H1 (cell line): ENCODE results near the gene JMJD8. TPM values are rescaled to one million over a fixed set of nuclear protein-coding genes. Genes with fewer than 3 reads are reported as not detected.

Experiments used
- CTCF ChIA-PET: fragments of 300-600 bp; sonication (Branson Sonifier 250); formaldehyde crosslinking; loops from one replicate; lab custom pipeline; 2021; ENCODE audit not compliant: partially characterized antibody; lab: Charles Lee
- POLR2A ChIA-PET: fragments of 300-600 bp; sonication (Branson Sonifier 250); formaldehyde crosslinking; loops from one replicate; lab custom pipeline; 2021; ENCODE audit warnings: inconsistent platforms; ENCODE audit not compliant: partially characterized antibody; lab: Charles Lee
- DNase-seq, 2 experiments: peaks; one replicate each; pipeline versions ENCODE4 v3.0.0 to v3.0.0-alpha.2; 2010 to 2022; ENCODE audit warnings: low spot score in 2 of 2, low read depth in 1 of 2, mixed read lengths in 1 of 2
- FAIRE-seq: peaks from 2 replicates; lab custom pipeline; 2011; peaks lifted over from hg19 to GRCh38; lab: Jason Lieb, UNC
- H2AFZ ChIP-seq: 2 replicates; pipeline ENCODE4 v1.8.1; 2012; ENCODE audit warnings: low read length, inconsistent platforms
- H2AK5ac ChIP-seq: 2 replicates; pipeline ENCODE4 v1.6.1; 2013; ENCODE audit warnings: low read depth, low read length
- H2BK120ac ChIP-seq: replicated peaks from 2 replicates; pipeline ENCODE3; 2013; ENCODE audit warnings: low read depth, low read length, inconsistent platforms
- H2BK12ac ChIP-seq: 2 replicates; pipeline ENCODE4 v1.6.1; 2013; ENCODE audit warnings: low read depth, low read length
- H2BK15ac ChIP-seq: 2 replicates; pipeline ENCODE4 v1.6.1; 2013; ENCODE audit warnings: low read length
- H2BK20ac ChIP-seq: 2 replicates; pipeline ENCODE4 v1.6.1; 2013; ENCODE audit warnings: low read length
- H2BK5ac ChIP-seq: 2 replicates; pipeline ENCODE4 v1.6.1; 2013; ENCODE audit warnings: low read depth, low read length
- H3K14ac ChIP-seq: 2 replicates; pipeline ENCODE4 v1.6.1; 2013; ENCODE audit warnings: inconsistent platforms; ENCODE audit not compliant: insufficient read length
- H3K18ac ChIP-seq: 2 replicates; pipeline ENCODE4 v1.6.1; 2013; ENCODE audit warnings: low read length; ENCODE audit errors: extremely low read depth
- H3K23ac ChIP-seq: 2 replicates; pipeline ENCODE4 v1.6.1; 2013; ENCODE audit warnings: inconsistent platforms; ENCODE audit not compliant: insufficient read length
- H3K23me2 ChIP-seq: 2 replicates; pipeline ENCODE4 v1.6.1; 2013; ENCODE audit warnings: low read depth, low read length
- H3K27ac ChIP-seq: 2 replicates; pipeline ENCODE4 v1.6.1; 2011; ENCODE audit warnings: low read depth, low read length, inconsistent platforms
- H3K27me3 ChIP-seq, 4 experiments: replicated peaks in 1 of 4; 1 replicate in 1 of 4; 2 replicates in 3 of 4; pipeline versions ENCODE4 v1.6.1 to v1.8.1; 2011 to 2013; ENCODE audit warnings: low read length in 3 of 4, mild to moderate bottlenecking in 3 of 4, inconsistent platforms in 2 of 4, mixed read lengths in 2 of 4, moderate library complexity in 1 of 4; ENCODE audit not compliant: control insufficient read depth in 3 of 4, insufficient read depth in 3 of 4; ENCODE audit errors: extremely low read depth in 1 of 4
- H3K36me3 ChIP-seq, 4 experiments: 2 replicates each; pipeline versions ENCODE4 v1.6.1 to v1.8.1; 2011 to 2013; ENCODE audit warnings: mild to moderate bottlenecking in 4 of 4, low read length in 3 of 4, moderate library complexity in 2 of 4, control low read depth in 1 of 4, inconsistent platforms in 1 of 4; ENCODE audit not compliant: insufficient read depth in 4 of 4, control insufficient read depth in 2 of 4
- H3K4ac ChIP-seq: replicated peaks from 2 replicates; pipeline ENCODE3; 2013; ENCODE audit warnings: low read length, low read depth, mixed read lengths, inconsistent platforms; ENCODE audit not compliant: insufficient read length
- H3K4me1 ChIP-seq, 4 experiments: replicated peaks in 1 of 4; 1 replicate in 1 of 4; 2 replicates in 3 of 4; pipeline versions ENCODE4 v1.6.1 to v1.8.1; 2011 to 2013; ENCODE audit warnings: low read length in 3 of 4, inconsistent platforms in 2 of 4, mixed read lengths in 1 of 4; ENCODE audit not compliant: insufficient read depth in 4 of 4, control insufficient read depth in 3 of 4
- H3K4me2 ChIP-seq, 2 experiments: 2 replicates each; pipeline versions ENCODE4 v1.6.1 to v1.8.1; 2011 to 2013; ENCODE audit warnings: low read depth in 2 of 2, low read length in 2 of 2, control low read depth in 1 of 2, inconsistent platforms in 1 of 2, mild to moderate bottlenecking in 1 of 2; ENCODE audit not compliant: insufficient read depth in 1 of 2
- H3K4me3 ChIP-seq, 4 experiments: fragments of 200-600, 300-600 bp in 1 of 4; sonication (generic), shearing (Covaris generic), sonication (Bioruptor Twin) in 1 of 4; 2 replicates each; pipeline versions ENCODE4 v1.5.1 to v1.8.1; 2011 to 2016; ENCODE audit warnings: low read length in 4 of 4, low read depth in 3 of 4, control low read depth in 2 of 4, inconsistent platforms in 2 of 4, mild to moderate bottlenecking in 2 of 4, mixed read lengths in 1 of 4, moderate library complexity in 1 of 4; ENCODE audit not compliant: insufficient read depth in 2 of 4; ENCODE audit errors: extremely low read depth in 1 of 4
- H3K56ac ChIP-seq: replicated peaks from 2 replicates; pipeline ENCODE3; 2013; ENCODE audit warnings: low read depth, mild to moderate bottlenecking, mixed read lengths, low read length, inconsistent platforms; ENCODE audit not compliant: insufficient read length
- H3K79me1 ChIP-seq: 2 replicates; pipeline ENCODE4 v1.6.1; 2013; ENCODE audit warnings: low read depth, low read length, control low read depth
- H3K79me2 ChIP-seq, 2 experiments: 2 replicates each; pipeline versions ENCODE4 v1.6.1 to v1.8.1; 2012 to 2013; ENCODE audit warnings: low read length in 2 of 2, mild to moderate bottlenecking in 2 of 2, inconsistent platforms in 1 of 2; ENCODE audit not compliant: insufficient read depth in 2 of 2, control insufficient read depth in 1 of 2
- H3K9ac ChIP-seq, 4 experiments: replicated peaks in 1 of 4; 1 replicate in 1 of 4; 2 replicates in 3 of 4; pipeline versions ENCODE4 v1.6.1 to v1.8.1; 2011 to 2013; ENCODE audit warnings: low read depth in 3 of 4, low read length in 3 of 4, control low read depth in 2 of 4, mild to moderate bottlenecking in 2 of 4, moderate library complexity in 2 of 4, inconsistent platforms in 1 of 4; ENCODE audit errors: extremely low read depth in 1 of 4
- H3K9me3 ChIP-seq, 2 experiments: 2 replicates each; pipeline versions ENCODE4 v1.6.1 to v1.8.1; 2012 to 2013; ENCODE audit warnings: mild to moderate bottlenecking in 2 of 2, moderate library complexity in 2 of 2, control low read depth in 1 of 2, inconsistent platforms in 1 of 2, low read depth in 1 of 2, low read length in 1 of 2, mixed read lengths in 1 of 2; ENCODE audit not compliant: insufficient read depth in 2 of 2
- H4K20me1 ChIP-seq, 2 experiments: replicated peaks in 1 of 2; 2 replicates each; pipeline versions ENCODE3 to v1.8.1; 2011 to 2013; ENCODE audit warnings: inconsistent platforms in 2 of 2, low read length in 2 of 2, mild to moderate bottlenecking in 1 of 2; ENCODE audit not compliant: insufficient read depth in 2 of 2, control insufficient read depth in 1 of 2
- H4K5ac ChIP-seq: 2 replicates; pipeline ENCODE4 v1.6.1; 2013; ENCODE audit warnings: low read length, low read depth, mixed read lengths, inconsistent platforms; ENCODE audit not compliant: insufficient read length
- H4K8ac ChIP-seq: 2 replicates; pipeline ENCODE4 v1.8.0; 2013; ENCODE audit warnings: mild to moderate bottlenecking, moderate library complexity, low read length, inconsistent platforms; ENCODE audit not compliant: insufficient read depth; ENCODE audit errors: extremely low read depth
- H4K91ac ChIP-seq: replicated peaks from 2 replicates; pipeline ENCODE3; 2013; ENCODE audit warnings: low read length, mixed read lengths, inconsistent platforms; ENCODE audit not compliant: insufficient read length
- WGBS, 2 experiments: shearing (Covaris generic) in 1 of 2; methylation state at CpG; one replicate each; pipeline versions ENCODE4 v1.1.6 to v1.1.7; 2013 to 2015; ENCODE audit warnings: low lambda C conversion rate in 2 of 2, mixed read lengths in 2 of 2, inconsistent platforms in 1 of 2, low coverage in 1 of 2, missing lambda C conversion rate in 1 of 2; ENCODE audit not compliant: insufficient replicate concordance in 2 of 2, insufficient coverage in 1 of 2, insufficient read length in 1 of 2; ENCODE audit errors: extremely low coverage in 1 of 2, missing lambda C conversion rate in 1 of 2; 5-methylcytosine and 5-hydroxymethylcytosine counted together
- polyA plus RNA-seq, 7 experiments: library from polyadenylated mRNA; depleted of rRNA in 3 of 7; stranded (reverse) in 5 of 7; unstranded in 2 of 7; fragments of >200 nt in 5 of 7; fragments of 200-250 nt in 2 of 7; gene quantifications; 1 replicate in 5 of 7; 2 replicates in 1 of 7; 4 replicates in 1 of 7; pipeline versions ENCODE4 v1.2.1 to v1.2.3, GENCODE V29; 2011 to 2013; ENCODE audit warnings: missing spikeins in 2 of 7, mixed read lengths in 2 of 7
- total RNA-seq: library from RNA; stranded (reverse); fragmentation: NEBNext Ultra II Directional; extraction: Animal tissue kit (Norgen Biotek cat#: 25700); gene quantifications from 2 replicates; pipeline ENCODE4 v1.2.1, GENCODE V29; 2021
- TF ChIP-seq, protein P1 (sequence below): IDR thresholded peaks from 2 replicates; pipeline ENCODE4 v1.6.1; 2012; ENCODE audit warnings: inconsistent platforms
- TF ChIP-seq, protein P2 (sequence below): IDR thresholded peaks from 2 replicates; pipeline ENCODE4 v1.6.1; 2012; ENCODE audit warnings: low read length, inconsistent platforms

Gene JMJD8
- total and polyA plus RNA-seq, 2 of the 8 experiments (the other 6 are each of a cell fraction or from before 2014, with no cell fraction given) = 46.4 to 87.4 TPM

DNA sequence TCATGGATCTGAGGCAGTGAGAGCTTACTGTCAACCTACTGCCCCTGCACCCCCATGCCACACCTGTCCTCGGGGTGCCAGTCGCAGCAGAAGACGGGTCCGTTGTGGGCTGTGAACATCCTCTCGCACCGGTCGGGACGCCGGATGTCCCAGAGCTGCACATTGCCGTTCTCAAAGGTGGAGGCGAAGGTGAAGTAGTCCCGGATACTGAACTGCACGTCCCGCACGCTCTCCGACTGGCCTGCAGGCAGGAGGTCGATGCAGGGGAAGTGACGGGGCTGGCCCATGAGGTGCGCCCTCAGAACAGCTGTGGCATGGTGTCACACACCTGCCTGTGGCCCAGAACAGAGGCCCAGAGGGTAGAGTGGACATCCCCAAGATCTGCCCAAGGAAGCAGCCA lies 3.4 kb upstream of the JMJD8 start:
- Histone ChIP-seq H3K9me3 (no peaks in the 10 kb centered on the region), H4K91ac (no peak overlapping the region), H4K20me1 (peaks cover 2 to 19% of the 10 kb centered on the region in 2 experiments), H3K36me3 (peaks cover 2 to 19% (median 4%) of the 10 kb centered on the region in 4 experiments; a peak in 5 of 8 replicates), H3K18ac (no peak overlapping the region), H4K5ac (no peak overlapping the region), H2BK15ac (no peak overlapping the region), H2BK5ac (no peak overlapping the region), H3K56ac (no peak overlapping the region), H3K9ac (no peak overlapping the region), H3K4me2 (no peak overlapping the region), H3K27ac (no peak overlapping the region), H3K79me1 (peaks cover 4% of the 10 kb centered on the region), H2AK5ac (no peak overlapping the region), H2BK20ac (no peak overlapping the region), H3K4me1 (peaks cover 0 to 15% (median 8%) of the 10 kb centered on the region in 4 experiments; a peak in 5 of 7 replicates), H3K4me3 (no peak overlapping the region), H4K8ac (no peak overlapping the region), H3K23ac (no peak overlapping the region), H3K79me2 (no peaks in the 10 kb centered on the region; a peak in 1 of 4 replicates), H2BK12ac (no peak overlapping the region), H3K23me2 (peaks cover 12% of the 10 kb centered on the region), H3K14ac (no peak overlapping the region), H2BK120ac (no peak overlapping the region), H2AFZ (no peak overlapping the region), H3K27me3 (peaks cover 0 to 11% (median 4%) of the 10 kb centered on the region in 4 experiments; a peak in 5 of 7 replicates), H3K4ac (no peak overlapping the region)
- no peak for FAIRE-seq
- 95% methylated on average over 18 of the region's 19 CpGs; no CpG with 5 or more reads in 1 of the 2 experiments for WGBS, 2 experiments
- DNase-seq = no peak
- ChIA-PET POLR2A (interaction anchor here (0.7 to 3.6 kb wide), 10 partner anchors 9 to 99 kb away, joined by 3 to 26 read pairs (median 5); partner anchors contain the start of gene RHBDL1), CTCF (interaction anchor here (0.7 to 6.0 kb wide), 8 partner anchors 8 to 370 kb away, joined by 3 to 75 read pairs (median 8); partner anchors contain the start of genes RHBDL1, RHOT2 and WDR90)
- TF ChIP-seq, protein P1, sequence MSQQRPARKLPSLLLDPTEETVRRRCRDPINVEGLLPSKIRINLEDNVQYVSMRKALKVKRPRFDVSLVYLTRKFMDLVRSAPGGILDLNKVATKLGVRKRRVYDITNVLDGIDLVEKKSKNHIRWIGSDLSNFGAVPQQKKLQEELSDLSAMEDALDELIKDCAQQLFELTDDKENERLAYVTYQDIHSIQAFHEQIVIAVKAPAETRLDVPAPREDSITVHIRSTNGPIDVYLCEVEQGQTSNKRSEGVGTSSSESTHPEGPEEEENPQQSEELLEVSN = no peak
- TF ChIP-seq, protein P2, sequence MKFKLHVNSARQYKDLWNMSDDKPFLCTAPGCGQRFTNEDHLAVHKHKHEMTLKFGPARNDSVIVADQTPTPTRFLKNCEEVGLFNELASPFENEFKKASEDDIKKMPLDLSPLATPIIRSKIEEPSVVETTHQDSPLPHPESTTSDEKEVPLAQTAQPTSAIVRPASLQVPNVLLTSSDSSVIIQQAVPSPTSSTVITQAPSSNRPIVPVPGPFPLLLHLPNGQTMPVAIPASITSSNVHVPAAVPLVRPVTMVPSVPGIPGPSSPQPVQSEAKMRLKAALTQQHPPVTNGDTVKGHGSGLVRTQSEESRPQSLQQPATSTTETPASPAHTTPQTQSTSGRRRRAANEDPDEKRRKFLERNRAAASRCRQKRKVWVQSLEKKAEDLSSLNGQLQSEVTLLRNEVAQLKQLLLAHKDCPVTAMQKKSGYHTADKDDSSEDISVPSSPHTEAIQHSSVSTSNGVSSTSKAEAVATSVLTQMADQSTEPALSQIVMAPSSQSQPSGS = no peak
